CD4-positive, alpha-beta T cell (primary cell): Measurements from ENCODE around the gene GPC5. TPM values are rescaled to one million over a fixed set of nuclear protein-coding genes. Genes with fewer than 3 reads are reported as not detected.
"Not testable (repeated sequence)": the region's sequence is repeated elsewhere in the genome, so short reads cannot be mapped to it uniquely, and the experiment has no call there.

Experiments used
- ATAC-seq: fragments of 200-7000 bp; cut with Tn5 transposase; one replicate; pipeline ENCODE4 v1.10.0; 2022; ENCODE audit warnings: mild to moderate bottlenecking; ENCODE audit not compliant: poor library complexity
- CTCF ChIA-PET: fragments of 350-600 bp; sonication (Branson Sonifier 250); formaldehyde crosslinking; loops from one replicate; lab custom pipeline; 2021; ENCODE audit warnings: antibody characterized with exemption, inconsistent platforms; lab: Charles Lee
- POLR2A ChIA-PET: fragments of 350-600 bp; sonication (Branson Sonifier 250); formaldehyde crosslinking; loops from one replicate; lab custom pipeline; 2021; ENCODE audit warnings: antibody characterized with exemption, inconsistent platforms; lab: Charles Lee
- DNase-seq, 14 experiments: peaks; one replicate each; pipeline ENCODE4 v3.0.0-alpha.2; 2013 to 2020; ENCODE audit warnings: mixed read lengths in 2 of 14
- H3K27ac ChIP-seq, 2 donors: one replicate each; pipeline versions ENCODE4 v1.5.1 to v1.7.0; 2013; ENCODE audit warnings: low read length in 2 of 2, low read depth in 1 of 2, mild to moderate bottlenecking in 1 of 2
- H3K27me3 ChIP-seq, 2 experiments: 1 replicate in 1 of 2; 2 replicates in 1 of 2; pipeline versions ENCODE4 v1.6.1 to v1.7.0; 2013; ENCODE audit warnings: low read length in 2 of 2, control low read depth in 1 of 2, mild to moderate bottlenecking in 1 of 2, moderate library complexity in 1 of 2; ENCODE audit not compliant: insufficient read depth in 2 of 2, control insufficient read depth in 1 of 2
- H3K36me3 ChIP-seq: one replicate; pipeline ENCODE4 v1.6.1; 2013; ENCODE audit warnings: low read length, control low read depth; ENCODE audit not compliant: insufficient read depth
- H3K4me1 ChIP-seq: one replicate; pipeline ENCODE4 v1.6.1; 2013; ENCODE audit warnings: low read length, control low read depth; ENCODE audit not compliant: insufficient read depth
- H3K4me3 ChIP-seq: one replicate; pipeline ENCODE4 v1.5.1; 2013; ENCODE audit warnings: mild to moderate bottlenecking, low read length, moderate library complexity
- H3K9me3 ChIP-seq, 2 experiments: 1 replicate in 1 of 2; 2 replicates in 1 of 2; pipeline versions ENCODE4 v1.6.1 to v1.7.0; 2013; ENCODE audit warnings: low read length in 2 of 2, mild to moderate bottlenecking in 2 of 2, control low read depth in 1 of 2, moderate library complexity in 1 of 2; ENCODE audit not compliant: control insufficient read depth in 1 of 2, insufficient read depth in 1 of 2
- H3K27ac Mint-ChIP-seq: one replicate; pipeline ENCODE4 v1.8.0; 2020; ENCODE audit warnings: mixed read lengths
- H3K27me3 Mint-ChIP-seq: one replicate; pipeline ENCODE4 v1.8.0; 2021; ENCODE audit warnings: mixed read lengths
- H3K36me3 Mint-ChIP-seq: one replicate; pipeline ENCODE4 v1.8.0; 2021; ENCODE audit warnings: low read depth, mixed read lengths
- H3K4me1 Mint-ChIP-seq: one replicate; pipeline ENCODE4 v1.8.0; 2021; ENCODE audit warnings: low read depth, mixed read lengths
- H3K4me3 Mint-ChIP-seq: one replicate; pipeline ENCODE4 v1.8.0; 2020; ENCODE audit warnings: mild to moderate bottlenecking, mixed read lengths
- H3K9me3 Mint-ChIP-seq: one replicate; pipeline ENCODE4 v1.8.0; 2020; ENCODE audit warnings: mixed read lengths
- intact Hi-C, 2 experiments: fragments of 100-400 bp; cut with DNase I in 1 of 2; cut with micrococcal nuclease in 1 of 2; formaldehyde crosslinking; loops; one replicate each; pipeline versions ENCODE4 v1.15.1 to v1.9.0; 2023 to 2025; cut with DNase I, micrococcal nuclease
- total RNA-seq, 174 experiments: library from RNA in 2 of 174; stranded (reverse) in 2 of 174; gene quantifications; one replicate each; pipeline ENCODE4 v1.2.3 and lab custom pipeline; 2021 to 2026
- TF ChIP-seq, protein P1 (sequence below): fragments of 200-600 bp; IDR thresholded peaks from one replicate; pipeline ENCODE4 v1.8.0; 2022; ENCODE audit warnings: antibody characterized with exemption, mild to moderate bottlenecking

GPC5 gene
- total RNA-seq, 2 experiments from 2014 or later, result not detected

DNA sequence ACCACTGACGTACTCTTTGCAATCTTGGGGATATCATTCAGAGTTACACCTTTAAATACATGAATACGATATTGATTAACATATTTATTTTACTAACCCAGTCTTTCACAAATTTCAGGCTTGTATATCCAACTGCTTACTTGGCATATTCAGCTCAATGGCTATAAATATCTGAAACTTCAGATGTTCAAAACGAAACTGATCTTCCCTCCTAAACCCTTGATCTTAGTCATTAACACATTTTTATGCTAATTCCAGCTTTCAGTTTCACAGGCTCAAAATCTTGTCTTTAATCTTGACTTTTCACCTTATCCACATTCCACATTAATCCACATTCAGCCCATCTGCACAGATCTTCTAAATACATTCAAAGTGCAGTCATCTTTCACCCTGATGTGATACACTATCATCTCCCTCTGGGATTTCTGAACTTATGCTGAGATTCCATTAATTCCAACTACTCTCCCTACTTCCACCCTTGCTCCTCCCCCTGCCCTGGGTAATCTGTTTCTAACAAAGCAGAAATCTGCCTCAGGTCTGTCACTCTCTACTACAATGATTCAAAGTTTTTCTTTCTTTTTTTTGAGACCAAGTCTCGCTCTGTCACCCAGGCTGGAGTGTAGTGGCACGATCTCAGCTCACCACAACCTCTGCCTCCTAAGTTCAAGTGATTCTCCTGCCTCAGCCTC is 387.2 kb downstream of the GPC5 start:
- Mint-ChIP-seq H3K36me3 (no peaks in the 10 kb centered on the region), H3K27me3 (no peaks in the 10 kb centered on the region), H3K4me1 (no peaks in the 10 kb centered on the region), H3K27ac (no peak overlapping the region), H3K9me3 (peaks cover 3% of the 10 kb centered on the region), H3K4me3 (no peak overlapping the region)
- ChIA-PET POLR2A (no interaction called here), CTCF (no interaction called here)
- intact Hi-C loops, result no loop called here
- H3K27me3 ChIP-seq, result no peaks in the 10 kb centered on the region
- H3K27ac ChIP-seq, result no peak overlapping the region
- ATAC-seq (no peak), DNase-seq (no peak)
- TF ChIP-seq, protein P1, sequence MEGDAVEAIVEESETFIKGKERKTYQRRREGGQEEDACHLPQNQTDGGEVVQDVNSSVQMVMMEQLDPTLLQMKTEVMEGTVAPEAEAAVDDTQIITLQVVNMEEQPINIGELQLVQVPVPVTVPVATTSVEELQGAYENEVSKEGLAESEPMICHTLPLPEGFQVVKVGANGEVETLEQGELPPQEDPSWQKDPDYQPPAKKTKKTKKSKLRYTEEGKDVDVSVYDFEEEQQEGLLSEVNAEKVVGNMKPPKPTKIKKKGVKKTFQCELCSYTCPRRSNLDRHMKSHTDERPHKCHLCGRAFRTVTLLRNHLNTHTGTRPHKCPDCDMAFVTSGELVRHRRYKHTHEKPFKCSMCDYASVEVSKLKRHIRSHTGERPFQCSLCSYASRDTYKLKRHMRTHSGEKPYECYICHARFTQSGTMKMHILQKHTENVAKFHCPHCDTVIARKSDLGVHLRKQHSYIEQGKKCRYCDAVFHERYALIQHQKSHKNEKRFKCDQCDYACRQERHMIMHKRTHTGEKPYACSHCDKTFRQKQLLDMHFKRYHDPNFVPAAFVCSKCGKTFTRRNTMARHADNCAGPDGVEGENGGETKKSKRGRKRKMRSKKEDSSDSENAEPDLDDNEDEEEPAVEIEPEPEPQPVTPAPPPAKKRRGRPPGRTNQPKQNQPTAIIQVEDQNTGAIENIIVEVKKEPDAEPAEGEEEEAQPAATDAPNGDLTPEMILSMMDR, result no peak
- H3K4me1 ChIP-seq, result no peaks in the 10 kb centered on the region
- no peaks in the 10 kb centered on the region for H3K36me3 ChIP-seq
- H3K4me3 ChIP-seq, result no peak overlapping the region
- peaks cover 0 to 4% of the 10 kb centered on the region in 2 experiments for H3K9me3 ChIP-seq

DNA sequence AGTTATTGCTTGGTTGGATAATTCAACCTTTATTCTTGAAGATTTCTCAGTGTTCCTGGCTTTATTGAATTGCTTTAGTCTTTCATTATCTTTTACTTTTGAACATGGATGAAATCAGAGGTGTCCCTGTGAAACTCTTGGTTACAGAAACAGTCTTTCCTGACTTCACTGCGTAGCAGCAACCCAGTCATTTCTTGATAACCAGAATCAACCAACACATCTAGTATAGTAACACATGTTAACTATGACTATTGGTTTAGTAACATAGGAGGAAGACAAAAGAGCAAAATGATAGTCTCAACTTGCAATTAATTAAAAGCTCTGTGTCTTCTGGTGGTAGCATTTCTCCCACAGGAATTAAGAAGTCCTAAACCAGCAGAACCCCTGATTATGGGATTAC is 393.6 kb downstream of the GPC5 start:
- Histone ChIP-seq H3K4me3 (no peak overlapping the region), H3K27ac (no peak overlapping the region), H3K27me3 (no peaks in the 10 kb centered on the region), H3K4me1 (no peaks in the 10 kb centered on the region), H3K9me3 (peaks cover 0 to 6% of the 10 kb centered on the region in 2 experiments), H3K36me3 (no peaks in the 10 kb centered on the region)
- no peaks in the 10 kb centered on the region for H3K36me3 Mint-ChIP-seq
- H3K27me3 Mint-ChIP-seq, result no peaks in the 10 kb centered on the region
- DNase-seq, result no peak
- TF ChIP-seq, protein P1, result no peak
- H3K27ac Mint-ChIP-seq, result no peak overlapping the region
- ATAC-seq, result no peak
- no peaks in the 10 kb centered on the region for H3K4me1 Mint-ChIP-seq
- ChIA-PET POLR2A (no interaction called here), CTCF (no interaction called here)
- no peak overlapping the region for H3K4me3 Mint-ChIP-seq
- intact Hi-C loops, result no loop called here
- H3K9me3 Mint-ChIP-seq, result peaks cover 2% of the 10 kb centered on the region

DNA sequence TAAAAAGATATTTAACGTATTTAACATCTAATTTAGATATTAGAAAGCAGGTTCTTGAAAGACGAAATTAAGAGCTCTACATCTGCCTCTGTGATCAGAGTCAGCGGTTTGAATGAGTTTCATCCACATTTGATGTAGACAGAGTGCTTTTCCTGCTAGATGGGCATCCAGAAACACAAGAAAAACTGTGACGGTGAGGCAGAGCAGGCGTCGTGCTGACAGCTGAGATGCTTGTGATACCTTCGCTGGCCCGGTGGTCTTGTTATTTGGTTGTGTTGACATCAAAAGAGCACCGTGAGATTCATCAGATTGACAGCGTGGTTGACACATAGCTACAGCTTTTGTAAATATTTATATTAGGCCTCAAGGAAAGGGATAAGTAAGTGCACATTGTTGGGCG is 399.1 kb downstream of the GPC5 start:
- H3K9me3 Mint-ChIP-seq, result peaks cover 2% of the 10 kb centered on the region
- H3K36me3 Mint-ChIP-seq, result no peaks in the 10 kb centered on the region
- Histone ChIP-seq H3K9me3 (peaks cover 0 to 6% of the 10 kb centered on the region in 2 experiments), H3K27ac (no peak overlapping the region), H3K27me3 (no peaks in the 10 kb centered on the region), H3K36me3 (no peaks in the 10 kb centered on the region), H3K4me1 (no peaks in the 10 kb centered on the region), H3K4me3 (no peak overlapping the region)
- H3K4me1 Mint-ChIP-seq, result no peaks in the 10 kb centered on the region
- TF ChIP-seq, protein P1, result no peak
- no peak for ATAC-seq
- CTCF ChIA-PET, result no interaction called here
- H3K4me3 Mint-ChIP-seq, result no peak overlapping the region
- H3K27ac Mint-ChIP-seq, result no peak overlapping the region
- intact Hi-C loops, result no loop called here
- no peaks in the 10 kb centered on the region for H3K27me3 Mint-ChIP-seq
- POLR2A ChIA-PET, result no interaction called here
- DNase-seq, result no peak

DNA sequence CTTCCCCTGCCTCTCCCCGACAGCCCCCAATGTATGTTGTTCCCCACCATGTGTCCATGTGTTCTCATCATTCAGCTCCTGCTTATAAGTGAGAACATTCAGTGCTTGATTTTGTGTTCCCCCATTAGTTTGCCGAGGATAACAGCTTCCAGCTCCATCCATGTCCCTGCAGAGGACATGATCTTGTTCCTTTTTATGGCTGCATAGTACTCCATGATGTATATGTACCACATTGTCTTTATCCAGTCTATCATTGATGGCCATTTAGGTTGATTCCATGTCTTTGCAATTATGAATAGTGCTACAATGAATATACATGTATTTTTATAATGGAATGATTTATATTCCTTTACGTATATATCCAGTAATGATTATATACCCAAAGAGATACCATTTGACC is 399.9 kb downstream of the GPC5 start:
- H3K27me3 ChIP-seq, H3K4me1 Mint-ChIP-seq, H3K4me3 ChIP-seq, intact Hi-C loops, H3K9me3 ChIP-seq, H3K4me3 Mint-ChIP-seq, DNase-seq, CTCF ChIA-PET, H3K36me3 ChIP-seq, H3K9me3 Mint-ChIP-seq, H3K27ac ChIP-seq, H3K36me3 Mint-ChIP-seq, H3K4me1 ChIP-seq, POLR2A ChIA-PET, H3K27me3 Mint-ChIP-seq, H3K27ac Mint-ChIP-seq, ATAC-seq: not testable (repeated sequence)

DNA sequence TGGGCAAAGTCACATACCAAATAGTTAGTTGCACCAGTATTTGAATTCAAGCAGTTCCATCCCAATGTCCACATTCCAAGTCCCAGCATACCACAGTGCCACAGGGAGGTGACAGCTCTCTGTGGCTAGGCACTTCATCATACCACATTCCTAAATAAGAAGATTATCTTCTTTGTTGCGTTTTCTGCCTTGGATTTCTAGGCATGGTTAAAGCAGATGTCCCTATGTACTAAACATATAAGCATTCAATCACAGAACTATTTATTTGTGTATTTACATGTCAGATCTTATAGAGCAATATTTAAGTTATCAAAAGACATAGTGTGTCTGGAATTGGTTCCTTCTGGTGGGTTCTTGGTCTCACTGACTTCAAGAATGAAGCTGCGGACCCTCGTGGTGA is 403.4 kb downstream of the GPC5 start:
- intact Hi-C loops, H3K4me3 Mint-ChIP-seq, H3K9me3 Mint-ChIP-seq, H3K36me3 ChIP-seq, DNase-seq, H3K27me3 Mint-ChIP-seq, POLR2A ChIA-PET, H3K36me3 Mint-ChIP-seq, H3K4me3 ChIP-seq, H3K4me1 ChIP-seq, H3K27me3 ChIP-seq, CTCF ChIA-PET, H3K9me3 ChIP-seq, H3K27ac Mint-ChIP-seq, H3K4me1 Mint-ChIP-seq, ATAC-seq, H3K27ac ChIP-seq: not testable (repeated sequence)
